ENCODE data around the gene ZMPSTE24.

GRCh38 chr1:40247655-40248054 lies 10.4 kb upstream of the ZMPSTE24 start, which contains the start of gene TMCO2:
- TF ChIP-seq POLR2A (IDR thresholded peaks at IDR 0.05), result no peak
- TF ChIP-seq CTCF (IDR thresholded peaks at IDR 0.05), result no peak
